Panc1 (cell line): ENCODE results near the gene ATRNL1.

ENCODE experiments used
- CTCF ChIP-seq: fragments of 450-650 bp; IDR thresholded peaks from 2 replicates; pipeline ENCODE4 v1.5.1; 2017; ENCODE audit warnings: mild to moderate bottlenecking
- POLR2AphosphoS5 ChIP-seq: IDR thresholded peaks from 2 replicates; pipeline ENCODE4 v1.6.1; 2012; ENCODE audit warnings: mild to moderate bottlenecking, low read depth, low read length, moderate library complexity
- REST ChIP-seq, 2 experiments: IDR thresholded peaks; 2 replicates each; pipeline ENCODE4 v1.6.1; 2011 to 2012; ENCODE audit warnings: low read depth in 2 of 2, control low read depth in 1 of 2, low read length in 1 of 2, mild to moderate bottlenecking in 1 of 2, moderate library complexity in 1 of 2; ENCODE audit not compliant: insufficient read depth in 1 of 2

- TF ChIP-seq CTCF (no peak), POLR2AphosphoS5 (no peak), REST (IDR thresholded peaks at IDR 0.05; ENCODE audit: insufficient read depth in 1 of 2, low read depth in 2 of 2, low read length in 1 of 2) (no peak)
Measured at GRCh38 chr10:115947104-115947503, 853.9 kb downstream of the ATRNL1 start.
